ENCODE measurements around the gene TRIM36. TPM values are rescaled to one million over a fixed set of nuclear protein-coding genes. Genes with fewer than 3 reads are reported as not detected.

TRIM36 gene
- total and polyA plus RNA-seq, 2 donors (not counting 1 experiment from before 2014, with no cell fraction given), result 0.22 to 1.6 TPM

- TF ChIP-seq CTCF (IDR thresholded peaks at IDR 0.05) (no peak), EZH2 (IDR thresholded peaks at IDR 0.05; ENCODE audit: borderline replicate concordance, insufficient read depth, low read depth, low read length, poor library complexity, severe bottlenecking) (no peak)
- Histone ChIP-seq H3K27me3 (replicated peaks in 1 of 4; ENCODE audit: control extremely low read depth in 1 of 4, control insufficient read depth in 3 of 4, insufficient read depth in 4 of 4, low read length in 3 of 4) (no peaks in the 10 kb centered on the region), H4K20me1 (ENCODE audit: control insufficient read depth, insufficient read depth, low read length, poor library complexity, severe bottlenecking) (no peaks in the 10 kb centered on the region), H3K36me3 (replicated peaks in 1 of 2; ENCODE audit: control extremely low read depth in 1 of 2, control insufficient read depth in 1 of 2, extremely low read depth in 1 of 2, insufficient read depth in 2 of 2, low read length in 1 of 2) (no peaks in the 10 kb centered on the region), H3K4me1 (ENCODE audit: control insufficient read depth in 2 of 2, insufficient read depth in 2 of 2, low read length in 2 of 2) (no peaks in the 10 kb centered on the region), H2AFZ (ENCODE audit: insufficient read depth, low read depth, low read length, poor library complexity, severe bottlenecking) (no peak overlapping the region), H3K4me2 (replicated peaks; ENCODE audit: low read depth, low read length, poor library complexity, severe bottlenecking) (no peak overlapping the region), H3K27ac (ENCODE audit: low read length in 2 of 2) (no peak overlapping the region), H3K9me3 (ENCODE audit: control extremely low read depth in 1 of 3, control insufficient read depth in 2 of 3, insufficient read depth in 1 of 3, low read length in 2 of 3) (no peaks in the 10 kb centered on the region), H3K4me3 (ENCODE audit: control extremely low read depth in 1 of 5, extremely low read depth in 1 of 5, insufficient read depth in 1 of 5, low read depth in 2 of 5, low read length in 4 of 5) (no peak overlapping the region), H3K9ac (ENCODE audit: low read length) (no peak overlapping the region), H3K79me2 (ENCODE audit: control insufficient read depth, insufficient read depth, low read length) (no peaks in the 10 kb centered on the region)
- WGBS (ENCODE audit: insufficient coverage), result no CpG with 5 or more reads among the region's 1 CpG
- Mint-ChIP-seq H3K4me3 (no peak overlapping the region), H3K9me3 (ENCODE audit: insufficient read depth) (no peaks in the 10 kb centered on the region), H3K27ac (no peak overlapping the region), H3K4me1 (no peaks in the 10 kb centered on the region), H3K27me3 (no peaks in the 10 kb centered on the region)
- intact Hi-C loops (cut with micrococcal nuclease), result loop anchor here (5.0 kb wide), 1 partner anchor 38 kb away; no protein-coding TSS in a partner anchor
- POLR2A ChIA-PET, result no interaction called here
- no peak for DNase-seq
- CTCF ChIA-PET, result no interaction called here
- no peak for ATAC-seq (ENCODE audit: low read depth)
These were observed 45.0 kb downstream of the TRIM36 start for GRCh38 chr5:115124741-115125140.

GRCh38 chr5:115116001-115116400 is 53.7 kb downstream of the TRIM36 start:
- no peak overlapping the region for H2AFZ ChIP-seq (ENCODE audit: insufficient read depth, low read depth, low read length, poor library complexity, severe bottlenecking)
- no peak overlapping the region for H3K27ac ChIP-seq (ENCODE audit: low read length in 2 of 2)
- peaks cover 0 to 9% (median 3%) of the 10 kb centered on the region in 4 experiments for H3K27me3 ChIP-seq (replicated peaks in 1 of 4; ENCODE audit: control extremely low read depth in 1 of 4, control insufficient read depth in 3 of 4, insufficient read depth in 4 of 4, low read length in 3 of 4)
- no peaks in the 10 kb centered on the region for H3K79me2 ChIP-seq (ENCODE audit: control insufficient read depth, insufficient read depth, low read length)
- Mint-ChIP-seq H3K4me3 (no peak overlapping the region), H3K4me1 (no peaks in the 10 kb centered on the region), H3K9me3 (ENCODE audit: insufficient read depth) (peaks cover 7% of the 10 kb centered on the region), H3K27ac (no peak overlapping the region), H3K27me3 (peaks cover 52% of the 10 kb centered on the region)
- ChIA-PET POLR2A (no interaction called here), CTCF (no interaction called here)
- H3K36me3 ChIP-seq (replicated peaks in 1 of 2; ENCODE audit: control extremely low read depth in 1 of 2, control insufficient read depth in 1 of 2, extremely low read depth in 1 of 2, insufficient read depth in 2 of 2, low read length in 1 of 2), result no peaks in the 10 kb centered on the region
- ATAC-seq (ENCODE audit: low read depth) (no peak), DNase-seq (no peak)
- H3K4me2 ChIP-seq (replicated peaks; ENCODE audit: low read depth, low read length, poor library complexity, severe bottlenecking), result no peak overlapping the region
- no peaks in the 10 kb centered on the region for H3K4me1 ChIP-seq (ENCODE audit: control insufficient read depth in 2 of 2, insufficient read depth in 2 of 2, low read length in 2 of 2)
- no peak for TF ChIP-seq EZH2 (IDR thresholded peaks at IDR 0.05; ENCODE audit: borderline replicate concordance, insufficient read depth, low read depth, low read length, poor library complexity, severe bottlenecking)
- no peak for TF ChIP-seq CTCF (IDR thresholded peaks at IDR 0.05)
- H3K9ac ChIP-seq (ENCODE audit: low read length), result no peak overlapping the region
- no peaks in the 10 kb centered on the region for H4K20me1 ChIP-seq (ENCODE audit: control insufficient read depth, insufficient read depth, low read length, poor library complexity, severe bottlenecking)
- H3K9me3 ChIP-seq (ENCODE audit: control extremely low read depth in 1 of 3, control insufficient read depth in 2 of 3, insufficient read depth in 1 of 3, low read length in 2 of 3), result peaks cover 0 to 6% (median 0%) of the 10 kb centered on the region in 3 donors
- H3K4me3 ChIP-seq (ENCODE audit: control extremely low read depth in 1 of 5, extremely low read depth in 1 of 5, insufficient read depth in 1 of 5, low read depth in 2 of 5, low read length in 4 of 5), result no peak overlapping the region
- intact Hi-C loops (cut with micrococcal nuclease), result no loop called here

Measured in B cell (primary cell).